GM23338 (cell line): ENCODE measurements around the gene MND1.

Experiments used
- CREB1 ChIP-seq: fragments of 250-450 bp; sonication (Bioruptor Pico); IDR thresholded peaks from 2 replicates; pipeline ENCODE4 v1.5.0; 2020; ENCODE audit warnings: low read depth, mild to moderate bottlenecking, moderate library complexity
- CTCF ChIP-seq, 2 experiments: fragments of 200-600 bp in 1 of 2; sonication (generic) in 1 of 2; conservative IDR thresholded peaks; 2 replicates each; pipeline versions ENCODE4 v1.5.1 to v1.6.1; 2016 to 2017; ENCODE audit warnings: antibody characterized with exemption in 2 of 2, low read depth in 2 of 2, mild to moderate bottlenecking in 2 of 2, moderate library complexity in 1 of 2
- ETS1 ChIP-seq: IDR thresholded peaks from 2 replicates; pipeline ENCODE4 v1.6.1; 2016; ENCODE audit warnings: antibody characterized with exemption
- EZH2 ChIP-seq: fragments of 200-600 bp; sonication (generic); IDR thresholded peaks from one replicate; pipeline ENCODE4 v1.8.0; 2017; ENCODE audit warnings: antibody characterized with exemption, mild to moderate bottlenecking, low read depth; ENCODE audit not compliant: unreplicated experiment
- EZH2phosphoT487 ChIP-seq: fragments of 200-600 bp; sonication (generic); IDR thresholded peaks from one replicate; pipeline ENCODE4 v1.8.1; 2018; ENCODE audit warnings: antibody characterized with exemption; ENCODE audit not compliant: unreplicated experiment
- JUNB ChIP-seq: IDR thresholded peaks from one replicate; pipeline ENCODE4 v1.6.1; 2016; ENCODE audit warnings: antibody characterized with exemption; ENCODE audit not compliant: unreplicated experiment
- POLR2AphosphoS5 ChIP-seq: IDR thresholded peaks from 2 replicates; pipeline ENCODE4 v1.6.1; 2016; ENCODE audit warnings: antibody characterized with exemption, low read depth
- REST ChIP-seq: IDR thresholded peaks from one replicate; pipeline ENCODE4 v1.6.1; 2018; ENCODE audit warnings: antibody characterized with exemption; ENCODE audit not compliant: unreplicated experiment
- STAT1 ChIP-seq: IDR thresholded peaks from one replicate; pipeline ENCODE4 v1.6.1; 2016; ENCODE audit warnings: antibody characterized with exemption; ENCODE audit not compliant: unreplicated experiment

GRCh38 chr4:153332936-153333335 lies 11.6 kb upstream of the MND1 start:
- no peak for TF ChIP-seq CTCF (conservative IDR thresholded peaks at IDR 0.05; ENCODE audit: low read depth in 2 of 2)
- no peak for TF ChIP-seq JUNB
- TF ChIP-seq POLR2AphosphoS5: no peak
- no peak for TF ChIP-seq EZH2
- no peak for TF ChIP-seq REST
- no peak for TF ChIP-seq EZH2phosphoT487
- no peak for TF ChIP-seq CREB1 (CRISPR knock-in tag)
- TF ChIP-seq STAT1: no peak
- no peak for TF ChIP-seq ETS1
